IPS-18a (cell line): ENCODE data around the gene SMC3.
"Not testable (repeated sequence)": the region's sequence is repeated elsewhere in the genome, so short reads cannot be mapped to it uniquely, and the experiment has no call there.

Experiments
- H3K27ac ChIP-seq: one replicate; pipeline ENCODE4 v1.5.1; 2013; ENCODE audit warnings: low read length
- H3K27me3 ChIP-seq: one replicate; pipeline ENCODE4 v1.6.1; 2013; ENCODE audit warnings: mild to moderate bottlenecking, low read length; ENCODE audit not compliant: control insufficient read depth, insufficient read depth
- H3K36me3 ChIP-seq: one replicate; pipeline ENCODE4 v1.6.1; 2013; ENCODE audit warnings: low read depth, low read length; ENCODE audit not compliant: control insufficient read depth
- H3K4me1 ChIP-seq: one replicate; pipeline ENCODE4 v1.6.1; 2013; ENCODE audit warnings: low read depth, low read length; ENCODE audit not compliant: control insufficient read depth
- H3K4me3 ChIP-seq: one replicate; pipeline ENCODE4 v1.5.1; 2013; ENCODE audit warnings: low read length
- H3K9ac ChIP-seq: one replicate; pipeline ENCODE4 v1.6.1; 2013; ENCODE audit warnings: mild to moderate bottlenecking, low read length, moderate library complexity
- H3K9me3 ChIP-seq: one replicate; pipeline ENCODE4 v1.6.1; 2013; ENCODE audit warnings: low read depth, low read length; ENCODE audit not compliant: control insufficient read depth

Gene SMC3

GRCh38 chr10:110629680-110630191, 62.2 kb downstream of the SMC3 start:
- Histone ChIP-seq H3K27ac (no peak overlapping the region), H3K9me3 (no peaks in the 10 kb centered on the region), H3K27me3 (no peaks in the 10 kb centered on the region), H3K36me3 (no peaks in the 10 kb centered on the region), H3K4me3 (no peak overlapping the region), H3K9ac (no peak overlapping the region), H3K4me1 (no peaks in the 10 kb centered on the region)

GRCh38 chr10:110631934-110632333, 64.4 kb downstream of the SMC3 start:
- no peak overlapping the region for H3K27ac ChIP-seq
- H3K4me1 ChIP-seq, result peaks cover 3% of the 10 kb centered on the region
- H3K36me3 ChIP-seq, result no peaks in the 10 kb centered on the region
- H3K27me3 ChIP-seq, result no peaks in the 10 kb centered on the region
- no peaks in the 10 kb centered on the region for H3K9me3 ChIP-seq
- no peak overlapping the region for H3K9ac ChIP-seq
- no peak overlapping the region for H3K4me3 ChIP-seq

GRCh38 chr10:110632591-110633215, 65.2 kb downstream of the SMC3 start:
- no peaks in the 10 kb centered on the region for H3K27me3 ChIP-seq
- no peaks in the 10 kb centered on the region for H3K36me3 ChIP-seq
- no peaks in the 10 kb centered on the region for H3K9me3 ChIP-seq
- peaks cover 11% of the 10 kb centered on the region for H3K4me1 ChIP-seq
- H3K4me3 ChIP-seq, result no peak overlapping the region
- H3K9ac ChIP-seq, result no peak overlapping the region
- no peak overlapping the region for H3K27ac ChIP-seq

GRCh38 chr10:110634527-110635209, 67.2 kb downstream of the SMC3 start:
- Histone ChIP-seq H3K36me3 (no peaks in the 10 kb centered on the region), H3K4me1 (peaks cover 13% of the 10 kb centered on the region), H3K9me3 (no peaks in the 10 kb centered on the region), H3K4me3 (no peak overlapping the region), H3K9ac (no peak overlapping the region), H3K27me3 (no peaks in the 10 kb centered on the region), H3K27ac (no peak overlapping the region)

- Histone ChIP-seq H3K27ac (no peak overlapping the region), H3K4me3 (no peak overlapping the region), H3K4me1 (peaks cover 25% of the 10 kb centered on the region), H3K36me3 (no peaks in the 10 kb centered on the region), H3K9me3 (no peaks in the 10 kb centered on the region), H3K27me3 (peaks cover 4% of the 10 kb centered on the region), H3K9ac (no peak overlapping the region)
Observed at GRCh38 chr10:110636572-110636931, 69.1 kb downstream of the SMC3 start.

DNA sequence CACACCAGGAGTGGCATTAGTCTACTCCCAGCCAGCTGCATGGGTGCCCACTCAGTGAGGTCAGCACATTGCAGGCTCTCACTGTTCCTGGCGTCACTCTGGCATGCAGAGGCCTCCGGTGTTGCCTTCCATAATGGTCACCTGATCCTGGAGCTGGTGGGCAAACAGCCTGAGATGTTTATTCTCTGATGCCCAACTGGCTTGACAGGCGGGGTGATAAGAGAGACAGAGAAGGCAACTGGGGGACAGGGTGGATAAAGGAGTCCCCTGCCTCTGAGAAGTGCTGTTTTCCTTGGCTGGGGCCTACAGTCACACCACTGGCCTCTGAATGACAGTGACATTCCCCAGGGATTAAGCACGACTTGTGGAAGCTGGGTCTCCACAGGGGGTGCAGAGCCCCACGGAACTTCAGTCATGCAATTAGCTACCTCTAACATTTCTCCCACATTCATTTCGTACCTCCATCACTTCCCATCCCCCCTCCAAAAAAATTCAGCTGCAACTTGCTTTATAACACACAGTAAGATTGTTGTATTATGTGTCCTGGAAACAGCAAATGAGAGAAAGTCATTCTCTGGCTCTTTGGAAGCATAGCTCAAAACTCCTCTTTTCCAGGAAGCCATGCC, 69.5 kb downstream of the SMC3 start:
- Histone ChIP-seq H3K9me3 (no peaks in the 10 kb centered on the region), H3K36me3 (no peaks in the 10 kb centered on the region), H3K4me3 (no peak overlapping the region), H3K9ac (no peak overlapping the region), H3K27me3 (peaks cover 9% of the 10 kb centered on the region), H3K27ac (no peak overlapping the region), H3K4me1 (peaks cover 30% of the 10 kb centered on the region)

GRCh38 chr10:110637558-110638053, 70.1 kb downstream of the SMC3 start:
- no peaks in the 10 kb centered on the region for H3K36me3 ChIP-seq
- H3K27ac ChIP-seq, result no peak overlapping the region
- H3K9me3 ChIP-seq, result no peaks in the 10 kb centered on the region
- no peak overlapping the region for H3K9ac ChIP-seq
- H3K4me1 ChIP-seq, result peaks cover 35% of the 10 kb centered on the region
- H3K4me3 ChIP-seq, result no peak overlapping the region
- peaks cover 14% of the 10 kb centered on the region for H3K27me3 ChIP-seq

DNA sequence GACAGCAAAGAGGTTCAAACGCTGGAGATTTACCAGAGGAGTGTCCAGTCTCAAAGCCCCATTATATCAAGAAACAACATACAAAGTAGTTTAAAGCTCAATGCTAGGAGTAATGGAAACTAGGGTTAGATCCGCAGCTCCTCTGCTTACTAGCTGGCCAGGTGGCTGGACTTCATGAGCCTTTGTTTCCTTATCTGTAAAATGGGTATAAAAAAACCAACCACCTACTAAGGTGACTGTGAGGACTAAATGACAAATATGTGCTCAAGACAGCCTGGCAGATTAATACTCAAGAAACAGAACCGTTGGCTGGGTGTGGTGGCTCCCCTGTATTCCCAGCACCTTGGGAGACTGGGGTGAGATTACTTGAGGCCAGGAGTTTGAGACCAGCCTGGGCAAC, 70.8 kb downstream of the SMC3 start:
- H3K4me3 ChIP-seq, result no peak overlapping the region
- H3K36me3 ChIP-seq, result no peaks in the 10 kb centered on the region
- H3K9ac ChIP-seq, result no peak overlapping the region
- peaks cover 21% of the 10 kb centered on the region for H3K27me3 ChIP-seq
- H3K27ac ChIP-seq, result no peak overlapping the region
- H3K4me1 ChIP-seq, result peaks cover 39% of the 10 kb centered on the region
- H3K9me3 ChIP-seq, result no peaks in the 10 kb centered on the region

DNA sequence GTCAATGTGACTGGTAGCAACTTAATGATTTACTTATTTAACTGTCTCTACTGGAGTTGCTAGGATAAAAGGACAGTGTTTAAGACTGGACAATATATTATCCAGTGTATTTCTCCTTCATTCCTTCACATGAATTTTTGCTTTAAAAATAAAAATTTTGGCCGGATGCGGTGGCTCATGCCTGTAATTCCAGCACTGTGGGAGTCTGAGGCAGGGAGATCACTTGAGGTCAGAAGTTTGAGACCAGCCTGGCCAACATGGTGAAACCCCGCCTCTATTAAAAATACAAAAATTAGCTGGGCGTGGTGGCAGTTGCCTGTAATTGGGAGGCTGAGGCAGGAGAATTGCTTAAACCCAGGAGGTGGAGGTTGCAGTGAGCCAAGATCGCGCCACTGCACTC, 71.6 kb downstream of the SMC3 start:
- H3K9me3 ChIP-seq, H3K27ac ChIP-seq, H3K36me3 ChIP-seq, H3K9ac ChIP-seq, H3K4me3 ChIP-seq: not testable (repeated sequence)
- Histone ChIP-seq H3K27me3 (peaks cover 29% of the 10 kb centered on the region), H3K4me1 (peaks cover 39% of the 10 kb centered on the region)

GRCh38 chr10:110639858-110640257, 72.4 kb downstream of the SMC3 start:
- not testable (repeated sequence) for H3K36me3 ChIP-seq, H3K4me3 ChIP-seq, H3K27ac ChIP-seq, H3K9me3 ChIP-seq, H3K9ac ChIP-seq
- H3K4me1 ChIP-seq, result peaks cover 42% of the 10 kb centered on the region
- H3K27me3 ChIP-seq, result peaks cover 37% of the 10 kb centered on the region

GRCh38 chr10:110641256-110641655, 73.8 kb downstream of the SMC3 start:
- no peak overlapping the region for H3K9ac ChIP-seq
- H3K36me3 ChIP-seq, result no peaks in the 10 kb centered on the region
- peak overlapping the region; percentile 4 for H3K4me3 ChIP-seq
- no peaks in the 10 kb centered on the region for H3K9me3 ChIP-seq
- H3K27ac ChIP-seq, result no peak overlapping the region
- peaks cover 51% of the 10 kb centered on the region for H3K27me3 ChIP-seq
- peaks cover 48% of the 10 kb centered on the region for H3K4me1 ChIP-seq
